Measurements from ENCODE around the gene NPAS3. TPM values are rescaled to one million over a fixed set of nuclear protein-coding genes. Genes with fewer than 3 reads are reported as not detected.

Gene NPAS3
- total RNA-seq, 1 donor from 2014 or later: 2.5 TPM

GRCh38 chr14:33714527-33715226, 776.0 kb downstream of the NPAS3 start:
- intact Hi-C loops (cut with micrococcal nuclease): no loop called here
- Histone ChIP-seq H3K36me3 (no peaks in the 10 kb centered on the region), H3K27ac (replicated peaks) (no peak overlapping the region), H3K9me3 (replicated peaks) (peaks cover 2% of the 10 kb centered on the region), H3K27me3 (ENCODE audit: low read depth) (no peaks in the 10 kb centered on the region), H3K4me3 (no peak overlapping the region), H3K4me1 (no peaks in the 10 kb centered on the region)
- no peak for TF ChIP-seq CTCF (IDR thresholded peaks at IDR 0.05; ENCODE audit: borderline replicate concordance)
- DNase-seq: no peak

GRCh38 chr14:33715227-33715528, 776.5 kb downstream of the NPAS3 start:
- no peaks in the 10 kb centered on the region for H3K4me1 ChIP-seq
- no peak for TF ChIP-seq CTCF (IDR thresholded peaks at IDR 0.05; ENCODE audit: borderline replicate concordance)
- peaks cover 2% of the 10 kb centered on the region for H3K9me3 ChIP-seq (replicated peaks)
- H3K4me3 ChIP-seq: no peak overlapping the region
- intact Hi-C loops (cut with micrococcal nuclease): no loop called here
- DNase-seq: no peak
- H3K27ac ChIP-seq (replicated peaks): no peak overlapping the region
- H3K36me3 ChIP-seq: no peaks in the 10 kb centered on the region
- H3K27me3 ChIP-seq (ENCODE audit: low read depth): no peaks in the 10 kb centered on the region

GRCh38 chr14:33716921-33717320, 778.2 kb downstream of the NPAS3 start:
- TF ChIP-seq CTCF (IDR thresholded peaks at IDR 0.05; ENCODE audit: borderline replicate concordance): no peak
- no peak overlapping the region for H3K4me3 ChIP-seq
- intact Hi-C loops (cut with micrococcal nuclease): no loop called here

GRCh38 chr14:33717866-33718265, 779.2 kb downstream of the NPAS3 start:
- Histone ChIP-seq H3K4me1 (no peaks in the 10 kb centered on the region), H3K36me3 (no peaks in the 10 kb centered on the region), H3K27ac (replicated peaks) (no peak overlapping the region), H3K9me3 (replicated peaks) (peaks cover 2% of the 10 kb centered on the region), H3K27me3 (ENCODE audit: low read depth) (no peaks in the 10 kb centered on the region), H3K4me3 (no peak overlapping the region)
- no peak for DNase-seq
- intact Hi-C loops (cut with micrococcal nuclease): no loop called here
- TF ChIP-seq CTCF (IDR thresholded peaks at IDR 0.05; ENCODE audit: borderline replicate concordance): no peak

More at GRCh38 chr14:33716921-33717320, 778.2 kb downstream of the NPAS3 start:
- DNase-seq: no peak
- H3K9me3 ChIP-seq (replicated peaks): peaks cover 2% of the 10 kb centered on the region
- no peaks in the 10 kb centered on the region for H3K4me1 ChIP-seq
- H3K27ac ChIP-seq (replicated peaks): no peak overlapping the region
- no peaks in the 10 kb centered on the region for H3K27me3 ChIP-seq (ENCODE audit: low read depth)
- no peaks in the 10 kb centered on the region for H3K36me3 ChIP-seq

GRCh38 chr14:33720284-33720787, 781.7 kb downstream of the NPAS3 start:
- Histone ChIP-seq H3K4me3 (no peak overlapping the region), H3K4me1 (no peaks in the 10 kb centered on the region), H3K9me3 (replicated peaks) (peaks cover 2% of the 10 kb centered on the region), H3K27me3 (ENCODE audit: low read depth) (no peaks in the 10 kb centered on the region), H3K36me3 (no peaks in the 10 kb centered on the region), H3K27ac (replicated peaks) (no peak overlapping the region)
- intact Hi-C loops (cut with micrococcal nuclease): no loop called here
- TF ChIP-seq CTCF (IDR thresholded peaks at IDR 0.05; ENCODE audit: borderline replicate concordance): no peak
- no peak for DNase-seq
